ENCODE measurements around the gene GPRC5C. TPM values are rescaled to one million over a fixed set of nuclear protein-coding genes. Genes with fewer than 3 reads are reported as not detected.

The GPRC5C gene
- polyA plus RNA-seq, 1 donor from 2014 or later: 12.8 TPM

DNA sequence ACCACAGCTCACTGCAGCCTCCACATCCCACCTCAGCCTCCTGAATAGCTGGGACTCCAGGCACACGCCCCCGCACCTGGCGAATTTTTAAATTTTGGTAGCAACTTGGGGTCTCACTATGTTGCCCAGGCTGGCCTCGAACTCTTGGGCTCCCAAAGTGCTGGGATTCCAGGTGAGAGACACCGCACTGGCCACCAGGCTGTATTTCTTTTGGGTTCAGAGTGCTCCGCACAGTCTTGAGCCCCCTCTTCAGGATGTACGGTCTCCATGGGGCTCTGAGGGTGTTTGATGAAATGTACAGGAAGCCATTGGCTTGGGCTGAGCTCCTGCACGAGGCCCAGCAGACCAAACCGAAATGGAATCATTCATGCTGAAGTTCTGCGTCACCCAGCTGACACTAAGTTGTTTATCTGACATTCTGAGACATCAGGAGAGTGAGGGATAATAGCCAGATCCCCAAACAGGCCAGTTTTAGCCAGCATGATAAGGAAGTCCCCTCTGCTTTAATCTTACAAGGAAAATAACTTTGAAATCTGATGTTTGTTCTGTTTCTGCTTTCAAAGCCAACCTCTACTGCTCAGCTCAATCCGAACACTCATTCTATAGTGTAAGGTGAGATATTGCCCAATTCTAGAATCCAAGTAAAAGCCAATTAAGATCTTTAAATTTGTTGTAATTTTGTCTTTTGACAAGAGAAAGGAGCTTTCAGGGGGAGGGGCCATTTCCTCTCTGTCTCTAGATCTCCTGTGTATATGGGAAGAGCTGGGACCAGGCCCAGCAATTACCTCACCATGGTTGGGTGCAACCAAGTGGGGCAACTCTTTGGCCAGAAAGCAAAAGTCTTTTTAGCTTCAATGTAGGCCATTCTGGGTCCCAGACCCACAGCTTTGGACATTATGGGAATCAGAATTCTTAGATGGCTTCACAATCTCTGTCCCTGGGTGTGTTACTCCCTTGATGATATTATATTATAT lies 40.9 kb upstream of the GPRC5C start:
- H3K4me3 ChIP-seq (ENCODE audit: low read length): no peak overlapping the region
- H3K9ac ChIP-seq (ENCODE audit: low read length): no peak overlapping the region
- H3K9me3 ChIP-seq (ENCODE audit: low read length): no peaks in the 10 kb centered on the region
- no peaks in the 10 kb centered on the region for H3K79me2 ChIP-seq (replicated peaks; ENCODE audit: insufficient read depth, low read length)
- H3K9me2 ChIP-seq (ENCODE audit: insufficient read depth, low read length): no peaks in the 10 kb centered on the region
- no peaks in the 10 kb centered on the region for H3K36me3 ChIP-seq (ENCODE audit: insufficient read depth, low read length)
- H3F3A ChIP-seq (ENCODE audit: insufficient read depth, low read length, poor library complexity, severe bottlenecking): no peaks in the 10 kb centered on the region
- no peak overlapping the region for H3K4me2 ChIP-seq (ENCODE audit: low read length)
- no peaks in the 10 kb centered on the region for H4K20me1 ChIP-seq (ENCODE audit: insufficient read depth)
- no peaks in the 10 kb centered on the region for H3K27me3 ChIP-seq (ENCODE audit: insufficient read depth, low read depth, low read length)
- no peak overlapping the region for H3K27ac ChIP-seq (ENCODE audit: low read length)
- no peak for TF ChIP-seq EZH2 (IDR thresholded peaks at IDR 0.05; ENCODE audit: borderline replicate concordance, insufficient read depth, low read length, poor library complexity, severe bottlenecking)
- TF ChIP-seq RAD21 (conservative IDR thresholded peaks at IDR 0.05): no peak
- TF ChIP-seq EP300 (conservative IDR thresholded peaks at IDR 0.05; ENCODE audit: poor library complexity, severe bottlenecking): no peak
- TF ChIP-seq MXI1 (conservative IDR thresholded peaks at IDR 0.05; ENCODE audit: poor library complexity, severe bottlenecking): no peak
- TF ChIP-seq TAF1 (IDR thresholded peaks at IDR 0.05; ENCODE audit: low read depth): no peak
- no peak overlapping the region for H2AFZ ChIP-seq (ENCODE audit: low read depth, low read length)

DNA sequence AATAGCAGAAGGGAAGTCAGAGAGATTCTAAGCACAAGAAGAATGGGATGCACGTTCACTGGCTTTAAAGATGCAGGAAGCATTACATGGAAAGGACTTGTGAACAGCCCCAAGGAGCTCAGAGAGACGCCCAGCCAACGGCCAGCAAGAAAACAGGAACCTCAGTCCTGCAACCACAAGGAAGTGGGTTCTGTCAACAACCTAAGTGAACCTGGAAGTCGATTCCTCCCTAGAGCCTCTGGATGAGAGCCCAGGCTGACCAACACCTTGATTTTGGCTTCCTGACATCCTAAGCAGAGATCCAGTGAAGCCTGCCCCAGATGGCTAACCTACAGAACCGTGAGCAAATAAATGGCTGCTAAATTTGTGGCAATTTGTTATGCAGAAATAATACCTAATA lies 40.1 kb upstream of the GPRC5C start:
- no peaks in the 10 kb centered on the region for H3K79me2 ChIP-seq (replicated peaks; ENCODE audit: insufficient read depth, low read length)
- H3K27me3 ChIP-seq (ENCODE audit: insufficient read depth, low read depth, low read length): no peaks in the 10 kb centered on the region
- H3K36me3 ChIP-seq (ENCODE audit: insufficient read depth, low read length): no peaks in the 10 kb centered on the region
- no peak overlapping the region for H3K4me2 ChIP-seq (ENCODE audit: low read length)
- no peak overlapping the region for H3K27ac ChIP-seq (ENCODE audit: low read length)
- no peaks in the 10 kb centered on the region for H3F3A ChIP-seq (ENCODE audit: insufficient read depth, low read length, poor library complexity, severe bottlenecking)
- no peaks in the 10 kb centered on the region for H3K9me2 ChIP-seq (ENCODE audit: insufficient read depth, low read length)
- H3K9ac ChIP-seq (ENCODE audit: low read length): no peak overlapping the region
- no peak overlapping the region for H2AFZ ChIP-seq (ENCODE audit: low read depth, low read length)
- no peak for TF ChIP-seq REST (IDR thresholded peaks at IDR 0.05; ENCODE audit: borderline replicate concordance)
- TF ChIP-seq EZH2 (IDR thresholded peaks at IDR 0.05; ENCODE audit: borderline replicate concordance, insufficient read depth, low read length, poor library complexity, severe bottlenecking): no peak
- H3K9me3 ChIP-seq (ENCODE audit: low read length): no peaks in the 10 kb centered on the region
- no peak overlapping the region for H3K4me3 ChIP-seq (ENCODE audit: low read length)
- H4K20me1 ChIP-seq (ENCODE audit: insufficient read depth): no peaks in the 10 kb centered on the region

GRCh38 chr17:74392848-74393247 lies 39.0 kb upstream of the GPRC5C start:
- H3K4me2 ChIP-seq (ENCODE audit: low read length): no peak overlapping the region
- no peak for TF ChIP-seq POLR2AphosphoS5 (IDR thresholded peaks at IDR 0.05)
- TF ChIP-seq EZH2 (IDR thresholded peaks at IDR 0.05; ENCODE audit: borderline replicate concordance, insufficient read depth, low read length, poor library complexity, severe bottlenecking): no peak
- TF ChIP-seq SMC3 (conservative IDR thresholded peaks at IDR 0.05; ENCODE audit: poor library complexity): no peak
- no peak for TF ChIP-seq EP300 (conservative IDR thresholded peaks at IDR 0.05; ENCODE audit: poor library complexity, severe bottlenecking)
- TF ChIP-seq TAF1 (IDR thresholded peaks at IDR 0.05; ENCODE audit: low read depth): no peak
- TF ChIP-seq RAD21 (conservative IDR thresholded peaks at IDR 0.05): no peak
- TF ChIP-seq MXI1 (conservative IDR thresholded peaks at IDR 0.05; ENCODE audit: poor library complexity, severe bottlenecking): no peak
- no peak for TF ChIP-seq REST (IDR thresholded peaks at IDR 0.05; ENCODE audit: borderline replicate concordance)
- TF ChIP-seq, protein P1, sequence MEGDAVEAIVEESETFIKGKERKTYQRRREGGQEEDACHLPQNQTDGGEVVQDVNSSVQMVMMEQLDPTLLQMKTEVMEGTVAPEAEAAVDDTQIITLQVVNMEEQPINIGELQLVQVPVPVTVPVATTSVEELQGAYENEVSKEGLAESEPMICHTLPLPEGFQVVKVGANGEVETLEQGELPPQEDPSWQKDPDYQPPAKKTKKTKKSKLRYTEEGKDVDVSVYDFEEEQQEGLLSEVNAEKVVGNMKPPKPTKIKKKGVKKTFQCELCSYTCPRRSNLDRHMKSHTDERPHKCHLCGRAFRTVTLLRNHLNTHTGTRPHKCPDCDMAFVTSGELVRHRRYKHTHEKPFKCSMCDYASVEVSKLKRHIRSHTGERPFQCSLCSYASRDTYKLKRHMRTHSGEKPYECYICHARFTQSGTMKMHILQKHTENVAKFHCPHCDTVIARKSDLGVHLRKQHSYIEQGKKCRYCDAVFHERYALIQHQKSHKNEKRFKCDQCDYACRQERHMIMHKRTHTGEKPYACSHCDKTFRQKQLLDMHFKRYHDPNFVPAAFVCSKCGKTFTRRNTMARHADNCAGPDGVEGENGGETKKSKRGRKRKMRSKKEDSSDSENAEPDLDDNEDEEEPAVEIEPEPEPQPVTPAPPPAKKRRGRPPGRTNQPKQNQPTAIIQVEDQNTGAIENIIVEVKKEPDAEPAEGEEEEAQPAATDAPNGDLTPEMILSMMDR (IDR thresholded peaks at IDR 0.05; ENCODE audit: poor library complexity, severe bottlenecking): no peak
- H3K27me3 ChIP-seq (ENCODE audit: insufficient read depth, low read depth, low read length): no peaks in the 10 kb centered on the region
- H3K4me3 ChIP-seq (ENCODE audit: low read length): no peak overlapping the region
- H3K79me2 ChIP-seq (replicated peaks; ENCODE audit: insufficient read depth, low read length): no peaks in the 10 kb centered on the region
- no peak overlapping the region for H3K27ac ChIP-seq (ENCODE audit: low read length)
- H2AFZ ChIP-seq (ENCODE audit: low read depth, low read length): no peak overlapping the region
- no peaks in the 10 kb centered on the region for H3K9me3 ChIP-seq (ENCODE audit: low read length)
- no peaks in the 10 kb centered on the region for H3F3A ChIP-seq (ENCODE audit: insufficient read depth, low read length, poor library complexity, severe bottlenecking)
- H4K20me1 ChIP-seq (ENCODE audit: insufficient read depth): no peaks in the 10 kb centered on the region
- H3K36me3 ChIP-seq (ENCODE audit: insufficient read depth, low read length): no peaks in the 10 kb centered on the region
- H3K9me2 ChIP-seq (ENCODE audit: insufficient read depth, low read length): no peaks in the 10 kb centered on the region
- no peak overlapping the region for H3K9ac ChIP-seq (ENCODE audit: low read length)

Data from neural cell (in vitro differentiated cells).